Stomach (tissue), 4 donors: ENCODE results near the gene COX6B2.

Experiments
- CTCF ChIP-seq, 7 experiments: fragments of 450-650 bp in 4 of 7; fragments of 200-600 bp in 3 of 7; sonication (generic) in 3 of 7; IDR thresholded peaks; one replicate each; pipeline ENCODE4 v1.5.1; 2016 to 2019; ENCODE audit warnings: antibody characterized with exemption in 7 of 7, control low read depth in 2 of 7, mild to moderate bottlenecking in 1 of 7
- EP300 ChIP-seq: sonication (generic); formaldehyde crosslinking; IDR thresholded peaks from one replicate; pipeline ENCODE4 v1.6.1; 2017; ENCODE audit warnings: antibody characterized with exemption
- POLR2A ChIP-seq, 4 donors: fragments of 450-650 bp; IDR thresholded peaks; one replicate each; pipeline ENCODE4 v1.6.1; 2016; ENCODE audit warnings: antibody characterized with exemption in 4 of 4, control low read depth in 2 of 4, mild to moderate bottlenecking in 1 of 4, moderate library complexity in 1 of 4

GRCh38 chr19:55333870-55334269, 20.6 kb downstream of the COX6B2 start:
- TF ChIP-seq CTCF (IDR thresholded peaks at IDR 0.05) (no peak), POLR2A (IDR thresholded peaks at IDR 0.05) (no peak), EP300 (no peak)
